HL-60 (cell line): ENCODE results near the gene THRB.

Experiments used
- DNase-seq, 2 experiments: peaks; one replicate each; pipeline ENCODE4 v3.0.0-alpha.2; 2010 to 2020; ENCODE audit warnings: low read depth in 1 of 2, low spot score in 1 of 2
- H3K27ac ChIP-seq: fragments of 250-450 bp; sonication (Bioruptor Pico); replicated peaks from 2 replicates; pipeline ENCODE4 v1.5.1; 2020; ENCODE audit warnings: mild to moderate bottlenecking, moderate library complexity
- H3K27me3 ChIP-seq: fragments of 250-450 bp; sonication (Bioruptor Pico); 2 replicates; pipeline ENCODE4 v1.5.1; 2021; ENCODE audit warnings: mild to moderate bottlenecking, moderate library complexity; ENCODE audit not compliant: insufficient read depth, poor library complexity, severe bottlenecking
- H3K4me3 ChIP-seq: replicated peaks from 2 replicates; pipeline ENCODE4 v1.5.1; 2011; ENCODE audit warnings: mild to moderate bottlenecking, control low read depth, low read length; ENCODE audit not compliant: insufficient read depth
- GABPA ChIP-seq: IDR thresholded peaks from 2 replicates; pipeline ENCODE4 v1.6.1; 2012; ENCODE audit warnings: low read depth
- POLR2AphosphoS5 ChIP-seq: IDR thresholded peaks from 2 replicates; pipeline ENCODE4 v1.6.1; 2012; ENCODE audit warnings: low read depth
- SPI1 ChIP-seq: IDR thresholded peaks from 2 replicates; pipeline ENCODE4 v1.6.1; 2012; ENCODE audit warnings: low read depth, mild to moderate bottlenecking, borderline replicate concordance
- TF ChIP-seq, protein P1 (sequence below): IDR thresholded peaks from one replicate; pipeline ENCODE4 v1.5.1; 2011; ENCODE audit warnings: low read length, control low read depth, inconsistent platforms; ENCODE audit not compliant: insufficient read depth
- TF ChIP-seq, protein P2 (sequence below): IDR thresholded peaks from 2 replicates; pipeline ENCODE4 v1.6.1; 2012; ENCODE audit warnings: low read depth; ENCODE audit not compliant: insufficient replicate concordance

THRB gene

DNA sequence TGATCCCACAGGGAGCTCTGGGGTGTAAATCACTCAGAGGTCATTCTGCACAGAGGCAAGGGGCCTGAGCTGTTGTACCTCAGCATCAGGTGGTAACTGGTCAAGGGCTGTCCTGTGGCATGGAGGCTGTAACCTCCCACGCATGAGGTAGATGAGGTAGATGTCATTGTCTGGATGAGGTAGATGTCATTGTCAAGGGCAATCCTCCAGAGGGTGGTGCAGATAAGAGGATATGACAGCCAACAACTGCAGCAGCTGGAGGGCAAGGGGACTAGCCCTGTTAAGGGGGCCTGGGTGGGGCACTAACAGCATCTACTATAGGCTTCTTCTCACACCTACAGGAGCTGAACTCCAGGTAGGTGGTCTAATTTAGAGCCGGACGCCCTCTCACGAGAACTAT is 55.6 kb downstream of the THRB start:
- Histone ChIP-seq H3K4me3 (no peak overlapping the region), H3K27me3 (no peaks in the 10 kb centered on the region), H3K27ac (no peak overlapping the region)
- no peak for DNase-seq
- TF ChIP-seq GABPA, result no peak
- TF ChIP-seq, protein P1, sequence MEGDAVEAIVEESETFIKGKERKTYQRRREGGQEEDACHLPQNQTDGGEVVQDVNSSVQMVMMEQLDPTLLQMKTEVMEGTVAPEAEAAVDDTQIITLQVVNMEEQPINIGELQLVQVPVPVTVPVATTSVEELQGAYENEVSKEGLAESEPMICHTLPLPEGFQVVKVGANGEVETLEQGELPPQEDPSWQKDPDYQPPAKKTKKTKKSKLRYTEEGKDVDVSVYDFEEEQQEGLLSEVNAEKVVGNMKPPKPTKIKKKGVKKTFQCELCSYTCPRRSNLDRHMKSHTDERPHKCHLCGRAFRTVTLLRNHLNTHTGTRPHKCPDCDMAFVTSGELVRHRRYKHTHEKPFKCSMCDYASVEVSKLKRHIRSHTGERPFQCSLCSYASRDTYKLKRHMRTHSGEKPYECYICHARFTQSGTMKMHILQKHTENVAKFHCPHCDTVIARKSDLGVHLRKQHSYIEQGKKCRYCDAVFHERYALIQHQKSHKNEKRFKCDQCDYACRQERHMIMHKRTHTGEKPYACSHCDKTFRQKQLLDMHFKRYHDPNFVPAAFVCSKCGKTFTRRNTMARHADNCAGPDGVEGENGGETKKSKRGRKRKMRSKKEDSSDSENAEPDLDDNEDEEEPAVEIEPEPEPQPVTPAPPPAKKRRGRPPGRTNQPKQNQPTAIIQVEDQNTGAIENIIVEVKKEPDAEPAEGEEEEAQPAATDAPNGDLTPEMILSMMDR, result no peak
- TF ChIP-seq SPI1, result no peak
- TF ChIP-seq POLR2AphosphoS5, result no peak
- TF ChIP-seq, protein P2, sequence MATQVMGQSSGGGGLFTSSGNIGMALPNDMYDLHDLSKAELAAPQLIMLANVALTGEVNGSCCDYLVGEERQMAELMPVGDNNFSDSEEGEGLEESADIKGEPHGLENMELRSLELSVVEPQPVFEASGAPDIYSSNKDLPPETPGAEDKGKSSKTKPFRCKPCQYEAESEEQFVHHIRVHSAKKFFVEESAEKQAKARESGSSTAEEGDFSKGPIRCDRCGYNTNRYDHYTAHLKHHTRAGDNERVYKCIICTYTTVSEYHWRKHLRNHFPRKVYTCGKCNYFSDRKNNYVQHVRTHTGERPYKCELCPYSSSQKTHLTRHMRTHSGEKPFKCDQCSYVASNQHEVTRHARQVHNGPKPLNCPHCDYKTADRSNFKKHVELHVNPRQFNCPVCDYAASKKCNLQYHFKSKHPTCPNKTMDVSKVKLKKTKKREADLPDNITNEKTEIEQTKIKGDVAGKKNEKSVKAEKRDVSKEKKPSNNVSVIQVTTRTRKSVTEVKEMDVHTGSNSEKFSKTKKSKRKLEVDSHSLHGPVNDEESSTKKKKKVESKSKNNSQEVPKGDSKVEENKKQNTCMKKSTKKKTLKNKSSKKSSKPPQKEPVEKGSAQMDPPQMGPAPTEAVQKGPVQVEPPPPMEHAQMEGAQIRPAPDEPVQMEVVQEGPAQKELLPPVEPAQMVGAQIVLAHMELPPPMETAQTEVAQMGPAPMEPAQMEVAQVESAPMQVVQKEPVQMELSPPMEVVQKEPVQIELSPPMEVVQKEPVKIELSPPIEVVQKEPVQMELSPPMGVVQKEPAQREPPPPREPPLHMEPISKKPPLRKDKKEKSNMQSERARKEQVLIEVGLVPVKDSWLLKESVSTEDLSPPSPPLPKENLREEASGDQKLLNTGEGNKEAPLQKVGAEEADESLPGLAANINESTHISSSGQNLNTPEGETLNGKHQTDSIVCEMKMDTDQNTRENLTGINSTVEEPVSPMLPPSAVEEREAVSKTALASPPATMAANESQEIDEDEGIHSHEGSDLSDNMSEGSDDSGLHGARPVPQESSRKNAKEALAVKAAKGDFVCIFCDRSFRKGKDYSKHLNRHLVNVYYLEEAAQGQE, result no peak

DNA sequence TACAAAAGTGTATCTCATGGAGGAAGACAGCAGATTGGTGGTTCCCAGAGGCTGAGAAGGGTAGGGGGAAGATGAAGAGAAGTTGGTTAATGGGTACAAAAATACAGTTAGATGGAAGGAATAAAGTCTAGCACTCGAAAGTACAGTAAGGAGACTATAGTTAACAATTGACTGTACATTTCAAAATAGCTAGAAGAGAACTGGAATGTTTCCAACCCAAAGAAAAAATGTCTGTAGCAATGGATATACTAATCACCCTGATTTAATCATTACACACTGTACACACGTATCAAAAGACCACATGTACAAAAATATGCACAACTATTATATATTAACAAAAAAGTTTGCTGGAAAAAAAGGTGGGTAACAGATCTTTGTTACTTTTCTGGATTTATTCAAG is 57.3 kb downstream of the THRB start:
- H3K4me3 ChIP-seq, result no peak overlapping the region
- DNase-seq, result no peak
- H3K27me3 ChIP-seq, result no peaks in the 10 kb centered on the region
- TF ChIP-seq GABPA (no peak), POLR2AphosphoS5 (no peak), SPI1 (no peak)
- TF ChIP-seq, protein P1, result no peak
- TF ChIP-seq, protein P2, result no peak
- no peak overlapping the region for H3K27ac ChIP-seq

DNA sequence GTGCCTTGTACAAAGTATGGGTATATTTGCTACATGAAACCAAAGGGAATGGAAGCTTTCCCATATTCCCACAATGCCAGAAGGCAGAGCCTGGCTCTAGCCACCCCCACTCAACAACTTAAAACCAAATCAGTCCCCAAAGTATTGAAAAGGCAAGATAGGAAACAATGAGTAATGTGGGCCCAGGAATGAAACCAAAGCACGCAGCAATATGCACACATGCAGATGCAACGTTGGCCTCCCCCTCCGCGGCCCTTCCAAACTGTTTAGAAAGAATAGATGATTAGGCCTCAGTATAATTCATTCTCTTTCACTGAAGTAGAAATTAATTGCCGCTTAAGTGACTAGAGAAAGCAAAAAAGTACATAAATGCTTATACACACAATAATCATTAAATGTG is 59.1 kb downstream of the THRB start:
- Histone ChIP-seq H3K4me3 (no peak overlapping the region), H3K27me3 (no peaks in the 10 kb centered on the region), H3K27ac (no peak overlapping the region)
- DNase-seq, result no peak
- TF ChIP-seq, protein P2, result no peak
- TF ChIP-seq SPI1, result no peak
- TF ChIP-seq, protein P1, result no peak
- no peak for TF ChIP-seq GABPA
- no peak for TF ChIP-seq POLR2AphosphoS5
